HG02884 (cell line): Measurements from ENCODE around the gene EPOP.

ENCODE experiments used
- ATAC-seq: cut with Tn5 transposase; IDR thresholded peaks from one replicate; pipeline ENCODE4 v1.9.1; 2021; ENCODE audit warnings: mild to moderate bottlenecking, moderate library complexity; ENCODE audit not compliant: unreplicated experiment

The EPOP gene

DNA sequence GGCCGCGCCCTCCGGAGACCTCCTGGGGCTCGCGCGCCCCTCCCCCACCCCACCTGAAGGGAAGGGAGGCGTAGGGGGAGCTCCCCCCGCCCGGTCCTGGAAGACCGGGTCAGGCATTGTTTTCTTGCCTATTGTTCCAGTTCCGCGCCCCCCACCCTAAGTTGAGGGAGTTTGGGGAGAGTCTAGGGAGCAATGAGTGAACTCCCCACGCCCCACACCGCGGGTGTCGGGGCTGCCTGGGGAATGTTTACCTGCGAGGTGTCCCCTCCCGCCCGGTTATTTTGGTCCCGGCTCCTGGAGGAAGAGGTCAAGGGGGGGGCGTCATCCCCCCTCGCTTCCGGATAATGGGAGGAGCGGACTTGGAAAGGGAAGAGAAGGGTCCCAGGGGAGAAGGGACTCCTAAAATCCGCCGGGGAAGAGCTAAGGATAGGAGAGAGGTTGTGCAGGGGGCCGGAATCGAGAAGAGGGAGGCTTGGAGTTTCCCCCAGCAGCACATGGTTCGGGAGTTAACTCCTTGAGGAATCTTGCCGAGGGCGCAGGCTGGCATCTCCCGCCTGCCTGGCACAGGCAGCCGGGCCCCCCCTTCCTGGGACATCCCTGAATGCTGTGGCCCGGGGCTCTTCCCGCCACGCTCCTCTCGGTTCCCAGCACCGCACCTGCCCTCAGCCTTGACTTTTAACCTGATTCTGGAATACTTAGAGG is 31.2 kb upstream of the EPOP start:
- ATAC-seq, result no peak

- no peak for ATAC-seq
Measured at GRCh38 chr17:38705523-38705802, 30.7 kb upstream of the EPOP start.

- ATAC-seq, result no peak
Measured at GRCh38 chr17:38704606-38705522, 30.1 kb upstream of the EPOP start, which contains the start of gene MLLT6. Gene MLLT6 (plus strand): TSS chr17:38705273. CDS start chr17:38705633, 360 bp downstream.

- ATAC-seq, result no peak
Measured at GRCh38 chr17:38703742-38704605, 29.2 kb upstream of the EPOP start.

DNA sequence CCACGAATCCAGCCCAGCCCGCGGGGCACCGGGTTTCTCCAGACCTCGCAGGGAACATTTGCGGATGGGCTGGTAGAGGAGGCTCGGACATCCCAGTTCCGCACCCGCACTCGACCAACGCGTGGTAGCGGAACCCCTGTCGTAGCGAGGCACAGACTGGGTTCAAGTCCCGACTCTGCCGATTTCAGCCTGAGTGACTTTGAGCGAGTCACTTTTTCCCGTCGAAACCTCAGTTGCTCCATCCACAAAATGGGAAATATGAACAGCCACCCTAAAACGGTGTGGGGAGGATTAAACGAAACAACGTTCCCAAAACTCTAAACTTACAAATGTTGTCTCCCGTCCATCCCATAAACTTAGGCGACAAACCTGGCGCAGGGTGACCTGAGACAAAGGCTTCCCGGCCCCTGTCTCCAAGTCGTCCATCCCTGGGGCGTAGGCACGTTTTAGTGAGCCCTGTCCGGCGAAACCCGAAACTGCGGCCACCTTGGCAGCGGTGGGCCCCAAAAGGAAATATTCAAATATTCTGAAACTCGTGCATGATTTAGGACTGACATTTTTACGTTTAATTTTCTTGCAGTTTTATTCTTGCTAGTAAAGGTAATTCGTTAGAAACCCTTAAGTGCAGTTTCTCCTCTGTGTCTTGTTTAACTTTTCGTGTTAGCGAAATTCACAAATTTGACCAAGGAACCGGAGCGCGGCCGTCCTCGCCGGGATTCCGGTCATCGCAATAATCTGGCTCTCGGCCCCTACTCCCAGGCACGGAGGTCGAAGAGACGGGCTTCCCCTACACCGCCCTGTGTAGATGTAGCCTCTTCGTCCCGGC is 28.4 kb upstream of the EPOP start:
- no peak for ATAC-seq

GRCh38 chr17:38702166-38702915 is 27.6 kb upstream of the EPOP start:
- ATAC-seq, result no peak

DNA sequence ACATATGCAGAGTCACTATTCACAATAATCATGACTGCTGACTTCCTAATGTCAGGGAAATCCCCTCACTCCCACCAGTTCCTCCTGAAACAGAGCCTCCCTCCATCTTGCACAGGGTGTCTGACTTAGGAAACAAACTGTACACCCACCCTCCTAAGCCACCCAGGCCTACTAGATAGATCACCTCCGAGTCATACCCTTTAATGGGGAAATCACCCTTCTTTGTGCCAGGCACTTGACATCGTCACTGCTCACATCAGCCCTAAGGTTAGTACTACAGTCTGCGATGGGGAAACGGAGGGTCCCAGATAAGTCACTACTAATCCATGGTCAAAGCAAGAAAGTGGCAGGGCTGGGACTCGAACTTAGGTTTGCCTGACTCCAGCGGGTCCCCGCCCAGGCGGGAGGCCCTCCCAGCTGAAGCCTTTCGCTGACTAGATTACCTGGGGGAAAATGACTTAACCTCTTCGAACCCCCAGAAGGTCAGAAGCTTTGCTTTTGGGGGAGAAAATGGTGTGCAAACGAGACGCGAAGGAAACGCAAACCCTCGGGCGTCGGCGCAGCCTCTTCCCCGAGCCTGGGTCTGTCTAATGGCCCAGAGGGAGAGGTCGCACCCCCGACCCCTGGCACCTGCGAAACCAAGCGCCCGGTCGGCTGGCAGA is 26.9 kb upstream of the EPOP start:
- no peak for ATAC-seq

DNA sequence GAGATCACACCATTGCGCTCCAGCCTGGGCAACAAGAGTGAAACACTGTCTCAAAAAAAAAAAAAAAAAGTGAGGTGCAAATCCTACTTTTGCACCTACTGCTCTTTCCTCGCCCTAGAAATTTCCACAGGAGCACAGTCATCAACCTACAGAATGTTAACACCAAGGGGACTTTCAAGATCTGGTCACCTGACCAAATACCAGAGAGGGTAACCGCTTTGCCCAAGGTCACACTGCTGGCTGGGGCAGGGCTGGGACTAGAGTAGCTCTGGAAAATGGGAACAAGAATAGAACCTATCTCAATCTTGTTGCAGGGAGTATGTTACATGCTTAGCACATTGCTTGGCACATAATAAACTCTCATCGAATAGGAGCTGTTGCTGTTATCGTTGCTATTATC is 24.0 kb upstream of the EPOP start:
- ATAC-seq, result no peak

DNA sequence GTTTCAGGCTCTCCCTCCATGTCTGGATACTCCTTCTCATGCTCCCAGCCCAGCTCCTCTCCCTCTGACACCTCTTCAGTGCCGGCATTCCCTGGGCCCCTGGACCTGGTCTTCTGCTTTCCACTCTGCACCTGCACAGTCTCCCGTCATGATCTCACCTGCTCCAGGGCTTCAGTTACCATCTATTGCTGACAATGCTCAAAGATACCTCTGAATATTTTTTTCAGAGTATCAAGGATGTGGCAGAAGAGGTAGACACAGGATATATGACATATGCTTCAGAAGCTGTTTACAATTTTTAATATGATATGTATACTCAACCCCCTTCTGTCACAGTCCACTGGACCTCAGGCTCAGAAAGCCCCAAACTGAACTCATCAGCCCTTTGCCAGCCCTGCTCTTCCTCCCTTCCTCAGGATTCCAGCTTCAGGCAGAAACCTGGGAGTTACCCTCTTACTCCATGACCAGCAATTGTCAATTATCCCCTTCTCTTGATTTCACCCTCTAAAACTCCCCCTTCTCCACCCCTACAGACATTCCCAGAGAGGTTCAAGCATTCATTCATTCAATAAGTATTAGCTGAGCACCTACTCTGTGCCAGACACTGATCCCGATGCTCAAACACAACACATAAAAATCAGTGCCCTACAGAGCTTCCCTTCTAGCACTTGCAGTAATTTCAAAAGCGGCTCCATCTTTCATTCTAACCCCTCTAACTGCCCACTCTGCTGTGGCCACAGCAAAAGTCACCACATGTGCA is 22.5 kb upstream of the EPOP start:
- no peak for ATAC-seq

DNA sequence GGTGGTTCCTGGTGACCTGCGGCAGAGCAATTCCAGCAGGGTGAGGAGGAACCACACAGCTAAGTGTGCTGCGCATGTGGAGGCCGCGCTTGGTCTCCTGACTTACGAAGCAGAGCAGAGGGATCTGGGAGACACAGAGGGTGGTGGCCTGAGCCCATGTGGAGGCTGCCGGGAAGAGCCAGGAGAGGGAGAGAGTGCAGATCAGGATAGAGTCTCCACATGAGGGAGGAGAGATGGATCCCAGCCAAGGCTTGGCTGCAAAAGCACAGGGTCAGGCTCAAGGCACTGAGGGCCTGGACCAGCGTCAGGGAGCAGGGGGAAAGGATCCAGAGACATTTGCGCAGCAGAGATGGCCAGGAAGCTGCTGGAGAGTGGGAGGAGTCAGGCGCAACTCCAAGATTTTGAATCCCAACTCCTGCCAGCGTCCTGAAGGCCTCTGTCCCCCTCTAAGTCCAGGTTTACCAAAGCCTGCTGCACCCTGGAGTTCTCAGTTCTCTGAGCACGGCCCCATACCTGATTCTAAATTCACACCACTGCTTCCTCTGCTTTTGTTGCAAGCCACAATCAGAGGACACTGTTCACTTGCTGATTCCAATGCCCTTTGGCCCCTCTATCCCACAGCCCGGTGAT is 19.1 kb upstream of the EPOP start:
- no peak for ATAC-seq

DNA sequence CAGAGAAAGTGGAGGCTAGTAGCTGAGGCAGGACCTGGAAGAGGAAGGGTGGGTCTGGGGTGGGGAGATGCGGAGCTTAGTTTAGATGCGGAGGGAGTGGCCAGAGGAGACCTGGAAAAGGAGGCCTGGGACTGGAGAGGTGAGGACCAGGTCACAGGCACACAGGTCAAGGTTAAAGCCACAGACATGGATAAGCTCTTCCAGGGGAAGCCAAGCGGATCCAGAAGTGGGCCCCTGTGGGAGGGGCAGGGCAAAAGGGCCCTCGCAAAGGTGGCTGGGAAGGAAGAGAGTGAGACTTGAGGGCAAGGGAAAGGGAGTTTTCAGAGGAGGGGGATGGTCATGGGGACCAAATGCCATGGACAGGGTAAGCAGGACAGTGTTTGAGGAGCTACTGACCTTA is 16.4 kb upstream of the EPOP start:
- no peak for ATAC-seq

DNA sequence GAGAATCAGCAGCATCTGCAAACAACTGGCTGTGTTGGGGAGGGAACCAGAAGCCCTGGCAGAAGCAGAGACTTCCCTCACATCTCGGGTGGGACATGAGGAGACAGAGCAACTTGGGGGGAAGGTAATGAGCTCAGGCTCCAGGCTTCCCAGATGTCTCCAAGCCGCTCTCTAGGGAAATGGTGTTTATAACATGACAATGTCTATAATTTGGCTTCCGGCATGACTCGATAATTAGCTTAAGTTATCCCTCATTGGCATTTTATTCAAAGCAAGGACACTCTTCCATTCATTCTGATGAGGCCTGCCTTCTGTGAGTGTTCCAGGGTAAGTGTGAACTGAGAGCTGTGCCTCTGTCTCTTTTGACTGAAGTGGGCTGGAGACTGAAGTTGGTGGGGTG is 15.6 kb upstream of the EPOP start:
- ATAC-seq, result no peak

DNA sequence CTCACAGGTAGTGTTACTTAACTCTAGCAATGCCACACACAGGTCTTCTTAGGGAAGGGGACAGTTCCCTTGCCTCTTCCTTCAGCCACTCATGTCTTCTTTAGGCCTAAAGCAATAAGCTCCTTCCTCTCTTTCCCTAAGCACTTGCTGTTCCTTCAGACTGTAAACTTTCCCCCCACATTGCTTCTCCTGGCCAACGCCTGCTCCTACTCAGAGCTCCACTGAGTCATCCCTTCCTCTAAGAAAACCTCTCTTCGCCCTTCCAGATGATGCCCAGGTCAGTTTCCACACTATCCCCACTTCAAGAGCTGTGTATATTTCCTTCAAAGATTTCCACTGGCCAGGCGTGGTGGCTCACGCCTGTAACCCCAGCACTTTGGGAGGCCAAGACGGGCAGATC is 12.5 kb upstream of the EPOP start:
- no peak for ATAC-seq

DNA sequence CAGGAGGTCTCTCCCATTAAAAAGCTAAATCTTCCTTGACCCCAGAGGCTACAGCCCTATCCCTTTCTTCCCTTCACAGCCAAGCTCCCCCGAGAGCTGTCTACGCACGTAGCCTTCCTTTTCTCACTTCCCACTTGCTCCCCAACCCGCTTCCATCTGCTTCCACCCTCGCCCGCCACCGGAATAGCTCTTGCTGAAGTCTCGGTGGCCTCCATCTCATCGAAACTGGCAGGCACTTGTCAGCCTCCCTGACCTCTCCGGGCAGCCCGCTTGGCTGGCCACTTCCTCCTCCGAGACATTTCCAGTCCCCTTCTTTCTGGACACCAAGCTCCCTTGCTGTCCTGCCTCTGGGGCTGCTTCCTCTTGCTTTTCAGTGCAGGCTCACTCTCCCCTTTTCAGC is 10.7 kb upstream of the EPOP start:
- ATAC-seq, result no peak

DNA sequence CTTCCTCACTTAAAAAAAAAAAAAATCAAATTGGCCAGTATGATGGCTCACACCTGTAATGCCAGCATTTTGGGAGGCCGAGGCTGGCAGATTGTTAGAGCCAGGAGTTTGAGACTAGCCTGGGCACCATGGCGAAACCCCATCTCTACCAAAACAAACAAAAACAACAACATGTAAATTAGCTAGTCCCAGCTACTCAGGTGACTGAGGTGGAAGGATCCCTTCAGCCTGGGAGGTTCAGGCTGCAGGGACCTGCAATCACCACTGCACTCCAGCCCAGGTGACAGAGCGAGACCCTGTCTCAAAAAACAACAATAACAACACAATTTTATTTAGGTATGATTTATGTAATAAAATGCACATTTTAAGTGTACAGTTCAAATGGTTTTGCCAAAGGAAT is 6.3 kb upstream of the EPOP start:
- no peak for ATAC-seq

DNA sequence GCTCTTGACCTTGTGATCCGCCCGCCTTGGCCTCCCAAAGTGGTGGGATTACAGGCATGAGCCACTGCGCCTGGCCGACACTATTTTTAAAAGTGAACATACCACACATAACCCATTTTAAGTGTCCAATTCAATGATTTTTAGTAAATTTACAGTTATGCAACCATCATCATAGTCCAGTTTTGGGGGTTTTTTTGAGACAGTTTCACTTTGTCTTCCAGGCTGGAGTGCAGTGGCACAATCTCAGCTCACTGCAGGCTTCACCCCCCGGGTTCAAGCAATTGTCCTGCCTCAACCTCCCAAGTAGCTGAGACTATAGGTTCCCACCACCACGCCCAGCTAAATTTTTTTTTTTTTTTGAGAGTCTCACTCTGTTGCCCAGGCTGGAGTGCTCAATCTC is 3.1 kb upstream of the EPOP start:
- ATAC-seq, result no peak

DNA sequence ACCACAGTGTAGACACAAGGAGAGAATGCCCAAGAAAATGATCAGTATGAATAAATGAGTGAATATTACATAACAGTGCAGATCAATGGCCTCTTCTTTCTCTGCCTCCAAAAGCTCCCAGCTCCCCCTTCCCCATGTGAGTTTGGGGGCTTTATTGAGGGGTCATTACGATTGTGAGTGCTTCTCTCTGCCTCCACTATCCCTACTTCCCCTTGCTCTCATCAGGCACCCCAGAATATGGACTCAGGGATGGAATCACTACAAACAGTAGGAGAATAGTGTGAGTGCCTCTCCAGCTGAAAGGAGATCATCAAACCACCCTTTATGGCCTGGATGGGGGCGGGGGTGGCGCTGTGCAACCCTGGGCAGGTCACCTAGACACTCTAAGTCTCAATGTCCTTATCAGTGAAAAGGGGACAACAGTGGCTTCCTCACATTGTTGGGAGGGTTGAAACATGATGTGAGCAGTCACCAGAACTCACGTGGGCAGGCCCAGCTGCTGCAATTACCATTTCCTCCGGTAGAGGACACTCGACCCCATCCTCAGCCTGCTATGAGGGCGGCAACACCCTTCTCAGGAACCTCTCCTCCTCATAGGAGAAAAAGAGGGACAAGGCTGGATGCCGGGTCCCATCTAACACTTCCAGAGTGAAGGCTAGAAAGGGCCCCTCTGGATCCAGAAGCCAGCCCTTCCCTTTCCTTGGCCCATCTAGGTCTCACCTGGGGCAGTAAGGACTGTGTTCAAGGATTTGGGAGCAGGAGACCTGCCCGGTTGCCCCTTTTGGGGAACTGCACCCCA is 2.1 kb upstream of the EPOP start:
- ATAC-seq, result no peak
